22Rv1 (cell line): ENCODE measurements around the gene C3orf20.

Experiments
- ZFX ChIP-seq: fragments of 450-650 bp; IDR thresholded peaks from 2 replicates; pipeline ENCODE4 v1.6.1; 2017; ENCODE audit warnings: antibody characterized with exemption, borderline replicate concordance
- TF ChIP-seq, protein P1 (sequence below): fragments of 450-650 bp; IDR thresholded peaks from 2 replicates; pipeline ENCODE4 v1.5.1; 2017; ENCODE audit warnings: mild to moderate bottlenecking

DNA sequence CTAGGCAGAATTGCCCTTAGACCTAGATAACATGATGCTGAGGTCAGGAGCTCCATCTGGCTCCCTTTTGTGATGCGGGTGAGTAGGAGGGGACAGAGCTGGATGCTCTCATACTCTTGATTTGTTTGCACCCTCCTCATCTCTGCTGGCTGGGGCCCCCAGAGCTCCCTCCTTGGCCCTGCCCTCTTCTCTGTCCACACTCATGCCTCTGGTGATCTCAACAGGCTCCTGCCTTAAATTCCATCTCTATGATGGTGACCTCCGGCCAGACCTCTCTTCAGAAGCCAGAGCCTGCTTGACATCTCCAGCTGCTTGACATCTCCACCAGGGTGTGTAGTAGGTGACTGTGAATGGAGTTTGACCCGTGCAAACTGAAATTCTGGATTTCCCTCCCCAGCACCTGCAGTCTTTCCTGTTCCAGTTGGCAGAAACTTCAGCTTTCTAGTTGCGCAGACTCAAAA lies 139.5 kb downstream of the C3orf20 start:
- TF ChIP-seq, protein P1, sequence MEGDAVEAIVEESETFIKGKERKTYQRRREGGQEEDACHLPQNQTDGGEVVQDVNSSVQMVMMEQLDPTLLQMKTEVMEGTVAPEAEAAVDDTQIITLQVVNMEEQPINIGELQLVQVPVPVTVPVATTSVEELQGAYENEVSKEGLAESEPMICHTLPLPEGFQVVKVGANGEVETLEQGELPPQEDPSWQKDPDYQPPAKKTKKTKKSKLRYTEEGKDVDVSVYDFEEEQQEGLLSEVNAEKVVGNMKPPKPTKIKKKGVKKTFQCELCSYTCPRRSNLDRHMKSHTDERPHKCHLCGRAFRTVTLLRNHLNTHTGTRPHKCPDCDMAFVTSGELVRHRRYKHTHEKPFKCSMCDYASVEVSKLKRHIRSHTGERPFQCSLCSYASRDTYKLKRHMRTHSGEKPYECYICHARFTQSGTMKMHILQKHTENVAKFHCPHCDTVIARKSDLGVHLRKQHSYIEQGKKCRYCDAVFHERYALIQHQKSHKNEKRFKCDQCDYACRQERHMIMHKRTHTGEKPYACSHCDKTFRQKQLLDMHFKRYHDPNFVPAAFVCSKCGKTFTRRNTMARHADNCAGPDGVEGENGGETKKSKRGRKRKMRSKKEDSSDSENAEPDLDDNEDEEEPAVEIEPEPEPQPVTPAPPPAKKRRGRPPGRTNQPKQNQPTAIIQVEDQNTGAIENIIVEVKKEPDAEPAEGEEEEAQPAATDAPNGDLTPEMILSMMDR: no peak
- TF ChIP-seq ZFX: no peak
